ENCODE measurements around the gene IQGAP3. TPM values are rescaled to one million over a fixed set of nuclear protein-coding genes. Genes with fewer than 3 reads are reported as not detected.
"Not testable (repeated sequence)": the region's sequence is repeated elsewhere in the genome, so short reads cannot be mapped to it uniquely, and the experiment has no call there.

The IQGAP3 gene
- 23.7 and 40.5 TPM in 2 replicates for total RNA-seq (2014; rRNA removed; shearing (Covaris generic))

- DNase-seq (ENCODE audit: low read depth): peak; percentile 91
Measured at GRCh38 chr1:156571919-156572662, at the start of gene IQGAP3. Gene IQGAP3, minus strand, starts transcription at chr1:156572565. Its CDS starts 36 bp downstream, at chr1:156572529.

GRCh38 chr1:156619582-156619955 is 47.2 kb upstream of the IQGAP3 start:
- no peak for DNase-seq (ENCODE audit: low read depth)

- DNase-seq (ENCODE audit: low read depth): no peak
Measured at GRCh38 chr1:156618853-156619581, 46.7 kb upstream of the IQGAP3 start, which contains the start of gene HAPLN2. Gene HAPLN2, plus strand, starts transcription at chr1:156619415. Its CDS starts 4,076 bp downstream, at chr1:156623491.

- DNase-seq (ENCODE audit: low read depth): peak; percentile 63
Measured at GRCh38 chr1:156616463-156616862, 44.1 kb upstream of the IQGAP3 start.

GRCh38 chr1:156615946-156616345 is 43.6 kb upstream of the IQGAP3 start:
- DNase-seq (ENCODE audit: low read depth): no peak

GRCh38 chr1:156612666-156613065 is 40.3 kb upstream of the IQGAP3 start:
- DNase-seq (ENCODE audit: low read depth): no peak

GRCh38 chr1:156610072-156610471 is 37.7 kb upstream of the IQGAP3 start:
- not testable (repeated sequence) for DNase-seq (ENCODE audit: low read depth)

- no peak for DNase-seq (ENCODE audit: low read depth)
Measured at GRCh38 chr1:156608981-156609380, 36.6 kb upstream of the IQGAP3 start.

GRCh38 chr1:156608036-156608674 is 35.8 kb upstream of the IQGAP3 start:
- DNase-seq (ENCODE audit: low read depth): peak; percentile 75

- DNase-seq (ENCODE audit: low read depth): not testable (repeated sequence)
Measured at GRCh38 chr1:156607344-156607743, 35.0 kb upstream of the IQGAP3 start.

GRCh38 chr1:156602557-156602993 is 30.2 kb upstream of the IQGAP3 start:
- DNase-seq (ENCODE audit: low read depth): peak; percentile 40

GRCh38 chr1:156601892-156602291 is 29.5 kb upstream of the IQGAP3 start:
- no peak for DNase-seq (ENCODE audit: low read depth)

- peak; percentile 90 for DNase-seq (ENCODE audit: low read depth)
Measured at GRCh38 chr1:156601122-156601830, 28.9 kb upstream of the IQGAP3 start, which contains the start of gene GPATCH4. Gene GPATCH4, minus strand, starts transcription at chr1:156601479.

GRCh38 chr1:156600733-156601121 is 28.4 kb upstream of the IQGAP3 start:
- DNase-seq (ENCODE audit: low read depth): peak; percentile 13

GRCh38 chr1:156599811-156600210 is 27.4 kb upstream of the IQGAP3 start:
- peak; percentile 15 for DNase-seq (ENCODE audit: low read depth)

GRCh38 chr1:156598731-156599432 is 26.5 kb upstream of the IQGAP3 start:
- DNase-seq (ENCODE audit: low read depth): no peak

GRCh38 chr1:156598125-156598524 is 25.8 kb upstream of the IQGAP3 start:
- no peak for DNase-seq (ENCODE audit: low read depth)

- DNase-seq (ENCODE audit: low read depth): no peak
Measured at GRCh38 chr1:156596426-156596825, 24.1 kb upstream of the IQGAP3 start.

- DNase-seq (ENCODE audit: low read depth): no peak
Measured at GRCh38 chr1:156595016-156595415, 22.7 kb upstream of the IQGAP3 start.

- no peak for DNase-seq (ENCODE audit: low read depth)
Measured at GRCh38 chr1:156594190-156594589, 21.8 kb upstream of the IQGAP3 start.

GRCh38 chr1:156593661-156593989 is 21.3 kb upstream of the IQGAP3 start:
- DNase-seq (ENCODE audit: low read depth): no peak
